GM18951 (cell line): Measurements from ENCODE around the gene EVI2B.
"Not testable (repeated sequence)": the region's sequence is repeated elsewhere in the genome, so short reads cannot be mapped to it uniquely, and the experiment has no call there.

Source experiments
- POLR2A ChIP-seq: IDR thresholded peaks from 4 replicates; pipeline ENCODE4 v1.6.1; 2011; ENCODE audit warnings: mild to moderate bottlenecking; ENCODE audit not compliant: insufficient read length, insufficient read depth; ENCODE audit errors: extremely low read depth
- in situ Hi-C: fragments of 300-500 bp; cut with MboI; formaldehyde crosslinking; loops from one replicate; pipeline ENCODE4 v1.12.0; 2022; ENCODE audit warnings: low sequenced_read_pairs, mixed read lengths, inconsistent platforms; ENCODE audit not compliant: unreplicated experiment

Gene EVI2B

GRCh38 chr17:31272236-31272635 is 41.6 kb downstream of the EVI2B start:
- in situ Hi-C loops = no loop called here
- TF ChIP-seq POLR2A = no peak

DNA sequence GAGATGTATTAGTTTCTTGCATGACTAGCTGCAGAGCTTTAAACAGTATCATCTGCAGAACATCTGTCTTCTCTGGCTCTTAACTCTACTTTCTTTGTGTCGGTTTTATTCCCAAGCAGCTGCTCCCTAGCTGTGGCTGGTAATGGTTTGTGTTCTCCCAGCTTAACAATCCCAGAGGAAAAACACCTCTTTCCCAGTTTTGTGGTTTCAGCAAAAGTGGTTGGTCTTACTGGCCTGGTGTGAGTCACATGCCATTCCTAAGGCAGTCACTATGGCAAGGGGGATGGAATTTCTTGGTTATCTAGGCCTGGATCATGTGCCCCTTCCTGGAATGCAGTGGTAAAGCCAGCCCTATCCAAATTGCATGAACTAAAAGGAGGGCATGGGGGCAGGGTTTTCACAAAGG is 44.3 kb downstream of the EVI2B start:
- TF ChIP-seq POLR2A = no peak
- in situ Hi-C loops = no loop called here

DNA sequence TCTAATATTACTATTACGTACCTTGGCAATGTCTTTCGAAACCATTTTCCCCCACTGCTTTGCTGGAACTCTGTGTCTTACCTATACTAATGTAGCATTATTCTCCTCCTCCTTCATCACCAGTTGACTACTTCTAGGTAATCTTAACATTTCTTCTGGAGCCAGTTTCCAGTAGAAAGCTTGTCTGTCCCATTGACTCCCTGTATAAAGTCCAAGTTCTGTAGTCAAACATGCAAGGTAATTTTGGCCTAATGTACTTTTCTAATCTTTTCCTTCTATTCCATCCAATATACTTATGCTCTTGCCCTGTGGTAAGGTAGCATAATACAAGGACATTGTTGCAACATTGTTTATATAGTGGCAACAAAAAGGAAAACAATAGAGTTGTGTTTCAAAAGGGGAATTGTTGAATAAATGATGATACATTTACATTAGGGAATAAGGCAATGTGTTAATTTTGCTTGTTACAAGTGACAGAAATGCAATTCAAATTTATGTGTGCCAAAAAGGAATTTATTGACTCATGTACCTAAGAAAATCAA is 44.7 kb downstream of the EVI2B start:
- in situ Hi-C loops = no loop called here
- no peak for TF ChIP-seq POLR2A

DNA sequence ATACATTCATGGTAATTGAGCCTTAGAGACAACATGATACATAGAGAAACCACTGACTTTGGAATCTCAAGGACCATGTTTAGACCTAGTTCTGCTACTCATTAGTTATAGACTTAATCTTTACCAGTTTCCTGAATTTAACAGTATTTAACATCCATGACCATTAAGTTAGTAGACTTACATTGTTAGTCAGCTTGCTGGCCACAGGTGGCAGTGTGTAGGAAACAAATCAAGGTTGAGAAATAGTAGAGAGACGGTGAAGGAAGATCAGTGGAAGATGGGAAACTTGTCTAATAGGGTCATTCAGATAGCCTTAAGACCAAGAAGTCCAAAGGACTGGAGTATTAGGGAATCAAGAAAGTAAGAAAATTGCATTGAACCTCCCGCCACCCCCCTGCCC is 47.8 kb downstream of the EVI2B start:
- TF ChIP-seq POLR2A = no peak
- in situ Hi-C loops = no loop called here

GRCh38 chr17:31262923-31263322 is 50.9 kb downstream of the EVI2B start:
- in situ Hi-C loops = not testable (repeated sequence)

GRCh38 chr17:31261601-31262000 is 52.3 kb downstream of the EVI2B start:
- TF ChIP-seq POLR2A = no peak
- in situ Hi-C loops = no loop called here

DNA sequence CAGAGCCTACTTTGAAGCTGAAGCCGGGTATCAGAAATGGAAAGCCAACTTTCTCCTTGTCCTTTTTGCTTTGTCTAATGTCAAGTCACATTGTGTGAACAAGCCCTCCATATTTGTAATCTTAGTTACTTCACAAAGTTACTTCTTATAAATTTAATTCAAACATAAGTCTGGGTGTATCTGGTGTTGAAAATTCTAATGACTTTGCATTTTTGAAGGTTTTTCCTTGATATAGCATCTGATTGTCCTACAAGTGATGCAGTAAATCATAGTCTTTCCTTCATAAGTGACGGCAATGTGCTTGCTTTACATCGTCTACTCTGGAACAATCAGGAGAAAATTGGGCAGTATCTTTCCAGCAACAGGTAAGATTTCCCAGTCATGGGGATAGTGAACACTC is 53.7 kb downstream of the EVI2B start:
- in situ Hi-C loops = no loop called here
- TF ChIP-seq POLR2A = no peak

GRCh38 chr17:31256936-31257335 is 56.9 kb downstream of the EVI2B start:
- in situ Hi-C loops = no loop called here
- no peak for TF ChIP-seq POLR2A

DNA sequence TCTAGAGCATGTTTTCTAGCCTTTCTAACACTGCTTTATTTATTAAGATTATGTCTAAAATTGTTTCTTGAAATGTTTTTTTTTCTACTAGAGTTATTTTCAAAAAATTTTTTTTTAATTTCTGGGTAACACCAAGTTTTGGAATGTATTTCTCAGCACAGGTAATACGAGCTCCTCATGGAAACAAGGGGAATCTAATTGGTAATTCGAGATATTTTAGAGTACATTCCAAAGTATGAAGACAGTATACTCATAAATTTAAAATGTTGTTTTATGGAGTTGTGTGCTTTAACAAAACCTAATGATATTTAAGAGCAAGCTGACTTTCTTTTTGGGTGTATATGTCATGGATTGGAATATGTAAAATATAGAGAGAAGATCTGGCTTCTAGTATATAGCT is 59.2 kb downstream of the EVI2B start:
- in situ Hi-C loops = no loop called here

More for the DNA sequence above, 59.2 kb downstream of the EVI2B start:
- TF ChIP-seq POLR2A = no peak
